ENCODE measurements around the gene TRIM41. TPM values are rescaled to one million over a fixed set of nuclear protein-coding genes. Genes with fewer than 3 reads are reported as not detected.

TRIM41 gene
- total RNA-seq, 1 donor from 2014 or later, result 17.5 TPM

- TF ChIP-seq CTCF (IDR thresholded peaks at IDR 0.05; ENCODE audit: insufficient read depth, low read length, poor library complexity, severe bottlenecking), result no peak
- H3K4me3 ChIP-seq (ENCODE audit: low read depth, low read length), result no peak overlapping the region
- no peaks in the 10 kb centered on the region for H3K36me3 ChIP-seq (ENCODE audit: control insufficient read depth, insufficient read depth, low read length)
- DNase-seq (ENCODE audit: low read depth), result no peak
- H3K27me3 ChIP-seq (ENCODE audit: control insufficient read depth, insufficient read depth, low read length), result no peaks in the 10 kb centered on the region
These were observed 2.9 kb upstream of the TRIM41 start for GRCh38 chr5:181220178-181220515.

GRCh38 chr5:181221105-181221791 is 1.8 kb upstream of the TRIM41 start:
- no peaks in the 10 kb centered on the region for H3K36me3 ChIP-seq (ENCODE audit: control insufficient read depth, insufficient read depth, low read length)
- no peak for DNase-seq (ENCODE audit: low read depth)
- H3K4me3 ChIP-seq (ENCODE audit: low read depth, low read length), result no peak overlapping the region
- no peaks in the 10 kb centered on the region for H3K27me3 ChIP-seq (ENCODE audit: control insufficient read depth, insufficient read depth, low read length)
- TF ChIP-seq CTCF (IDR thresholded peaks at IDR 0.05; ENCODE audit: insufficient read depth, low read length, poor library complexity, severe bottlenecking), result no peak

- no peaks in the 10 kb centered on the region for H3K27me3 ChIP-seq (ENCODE audit: control insufficient read depth, insufficient read depth, low read length)
- TF ChIP-seq CTCF (IDR thresholded peaks at IDR 0.05; ENCODE audit: insufficient read depth, low read length, poor library complexity, severe bottlenecking), result no peak
- H3K36me3 ChIP-seq (ENCODE audit: control insufficient read depth, insufficient read depth, low read length), result peaks cover 2% of the 10 kb centered on the region
- H3K4me3 ChIP-seq (ENCODE audit: low read depth, low read length), result peak overlapping the region; percentile 84
- peak; percentile 67 for DNase-seq (ENCODE audit: low read depth)
These were observed 1.1 kb upstream of the TRIM41 start for GRCh38 chr5:181221792-181222629.

- DNase-seq (ENCODE audit: low read depth), result no peak
- no peak for TF ChIP-seq CTCF (IDR thresholded peaks at IDR 0.05; ENCODE audit: insufficient read depth, low read length, poor library complexity, severe bottlenecking)
These were observed 437 bp upstream of the TRIM41 start for GRCh38 chr5:181222630-181223057.

GRCh38 chr5:181223729-181224389 is 778 bp downstream of the TRIM41 start:
- no peak for DNase-seq (ENCODE audit: low read depth)
- TF ChIP-seq CTCF (IDR thresholded peaks at IDR 0.05; ENCODE audit: insufficient read depth, low read length, poor library complexity, severe bottlenecking), result no peak
- Histone ChIP-seq H3K4me3 (ENCODE audit: low read depth, low read length) (peak overlapping the region; percentile 84), H3K27me3 (ENCODE audit: control insufficient read depth, insufficient read depth, low read length) (no peaks in the 10 kb centered on the region), H3K36me3 (ENCODE audit: control insufficient read depth, insufficient read depth, low read length) (peaks cover 2% of the 10 kb centered on the region)

More at GRCh38 chr5:181222630-181223057, 437 bp upstream of the TRIM41 start:
- H3K36me3 ChIP-seq (ENCODE audit: control insufficient read depth, insufficient read depth, low read length), result peaks cover 2% of the 10 kb centered on the region
- H3K27me3 ChIP-seq (ENCODE audit: control insufficient read depth, insufficient read depth, low read length), result no peaks in the 10 kb centered on the region
- H3K4me3 ChIP-seq (ENCODE audit: low read depth, low read length), result peak overlapping the region; percentile 84
